ENCODE measurements around the gene HIPK2. TPM values are rescaled to one million over a fixed set of nuclear protein-coding genes. Genes with fewer than 3 reads are reported as not detected.
A peak's percentile ranks its signal among the peaks of the same experiment; 100 is the strongest.
"Not testable (repeated sequence)": the region's sequence is repeated elsewhere in the genome, so short reads cannot be mapped to it uniquely, and the experiment has no call there.

HIPK2 gene
- total RNA-seq, 1 donor from 2014 or later: 186 TPM

- no peak for DNase-seq (ENCODE audit: low read depth)
Observed at GRCh38 chr7:139623518-139623917, 154.3 kb downstream of the HIPK2 start.

- DNase-seq (ENCODE audit: low read depth): peak; percentile 49
Observed at GRCh38 chr7:139620676-139621344, 157.0 kb downstream of the HIPK2 start.

GRCh38 chr7:139619367-139619657, 158.5 kb downstream of the HIPK2 start:
- DNase-seq (ENCODE audit: low read depth): peak; percentile 22

GRCh38 chr7:139618482-139619366, 159.1 kb downstream of the HIPK2 start:
- DNase-seq (ENCODE audit: low read depth): no peak

GRCh38 chr7:139617074-139617473, 160.7 kb downstream of the HIPK2 start:
- no peak for DNase-seq (ENCODE audit: low read depth)

GRCh38 chr7:139614886-139615285, 162.9 kb downstream of the HIPK2 start:
- DNase-seq (ENCODE audit: low read depth): no peak

GRCh38 chr7:139613971-139614411, 163.8 kb downstream of the HIPK2 start:
- DNase-seq (ENCODE audit: low read depth): no peak

- DNase-seq (ENCODE audit: low read depth): not testable (repeated sequence)
Observed at GRCh38 chr7:139611556-139611955, 166.2 kb downstream of the HIPK2 start.

- no peak for DNase-seq (ENCODE audit: low read depth)
Observed at GRCh38 chr7:139610595-139610994, 167.2 kb downstream of the HIPK2 start.

GRCh38 chr7:139603896-139604295, 173.9 kb downstream of the HIPK2 start:
- DNase-seq (ENCODE audit: low read depth): no peak

GRCh38 chr7:139603282-139603681, 174.5 kb downstream of the HIPK2 start:
- DNase-seq (ENCODE audit: low read depth): no peak

GRCh38 chr7:139602143-139602722, 175.6 kb downstream of the HIPK2 start:
- peak; percentile 63 for DNase-seq (ENCODE audit: low read depth)

GRCh38 chr7:139601176-139601575, 176.6 kb downstream of the HIPK2 start:
- DNase-seq (ENCODE audit: low read depth): no peak

GRCh38 chr7:139600306-139600705, 177.5 kb downstream of the HIPK2 start:
- DNase-seq (ENCODE audit: low read depth): no peak

GRCh38 chr7:139598642-139599041, 179.2 kb downstream of the HIPK2 start:
- peak; percentile 76 for DNase-seq (ENCODE audit: low read depth)

GRCh38 chr7:139597028-139597427, 180.8 kb downstream of the HIPK2 start:
- no peak for DNase-seq (ENCODE audit: low read depth)

GRCh38 chr7:139596626-139597025, 181.2 kb downstream of the HIPK2 start:
- DNase-seq (ENCODE audit: low read depth): no peak

GRCh38 chr7:139595806-139596205, 182.0 kb downstream of the HIPK2 start:
- no peak for DNase-seq (ENCODE audit: low read depth)

- DNase-seq (ENCODE audit: low read depth): no peak
Observed at GRCh38 chr7:139594911-139595476, 182.8 kb downstream of the HIPK2 start.

- no peak for DNase-seq (ENCODE audit: low read depth)
Observed at GRCh38 chr7:139594090-139594489, 183.7 kb downstream of the HIPK2 start.

GRCh38 chr7:139592801-139593461, 184.9 kb downstream of the HIPK2 start:
- DNase-seq (ENCODE audit: low read depth): no peak
